ENCODE measurements around the gene UBE2L5. TPM values are rescaled to one million over a fixed set of nuclear protein-coding genes. Genes with fewer than 3 reads are reported as not detected.

The UBE2L5 gene
- total RNA-seq, 1 donor from 2014 or later, result not detected

GRCh38 chr13:30400376-30400775 lies 21.9 kb upstream of the UBE2L5 start:
- no peaks in the 10 kb centered on the region for H3K36me3 Mint-ChIP-seq
- peaks cover 14% of the 10 kb centered on the region for H3K4me1 Mint-ChIP-seq (ENCODE audit: unreplicated experiment)
- no peaks in the 10 kb centered on the region for H3K9me3 Mint-ChIP-seq
- TF ChIP-seq CTCF (conservative IDR thresholded peaks at IDR 0.05), result no peak
- DNase-seq (ENCODE audit: extremely low spot score, unreplicated experiment), result no peak
- H3K4me3 Mint-ChIP-seq, result no peak overlapping the region
- no peak overlapping the region for H3K27ac Mint-ChIP-seq
- peaks cover 3% of the 10 kb centered on the region for H3K27me3 Mint-ChIP-seq

DNA sequence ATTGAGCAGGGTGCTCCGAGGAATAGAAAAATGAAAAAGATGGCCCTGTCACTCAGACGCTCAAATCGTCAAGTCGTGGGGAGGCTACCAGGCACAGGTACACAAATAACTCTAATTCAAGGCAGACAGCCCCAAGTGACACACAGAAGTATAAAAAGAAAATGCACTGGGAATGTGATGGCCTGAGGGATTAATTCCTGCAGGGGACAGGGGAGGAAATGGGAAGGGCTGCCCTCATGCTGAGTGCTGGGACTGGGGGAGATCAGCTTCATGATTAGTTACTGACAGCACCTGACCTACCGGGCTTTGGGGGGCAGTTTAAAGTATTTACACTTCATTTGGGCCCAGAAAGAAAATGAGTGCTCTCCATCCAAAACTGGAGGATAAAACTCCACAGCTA lies 20.9 kb upstream of the UBE2L5 start:
- Mint-ChIP-seq H3K4me3 (no peak overlapping the region), H3K4me1 (ENCODE audit: unreplicated experiment) (peaks cover 18% of the 10 kb centered on the region), H3K36me3 (no peaks in the 10 kb centered on the region), H3K27ac (no peak overlapping the region), H3K27me3 (no peaks in the 10 kb centered on the region), H3K9me3 (no peaks in the 10 kb centered on the region)
- no peak for DNase-seq (ENCODE audit: extremely low spot score, unreplicated experiment)
- TF ChIP-seq CTCF (conservative IDR thresholded peaks at IDR 0.05), result no peak

GRCh38 chr13:30403456-30403855 lies 18.8 kb upstream of the UBE2L5 start:
- Mint-ChIP-seq H3K4me3 (no peak overlapping the region), H3K27ac (no peak overlapping the region), H3K36me3 (no peaks in the 10 kb centered on the region), H3K27me3 (no peaks in the 10 kb centered on the region), H3K9me3 (no peaks in the 10 kb centered on the region), H3K4me1 (ENCODE audit: unreplicated experiment) (peaks cover 22% of the 10 kb centered on the region)
- DNase-seq (ENCODE audit: extremely low spot score, unreplicated experiment), result no peak
- no peak for TF ChIP-seq CTCF (conservative IDR thresholded peaks at IDR 0.05)

- Mint-ChIP-seq H3K27me3 (no peaks in the 10 kb centered on the region), H3K9me3 (no peaks in the 10 kb centered on the region), H3K27ac (no peak overlapping the region), H3K4me3 (no peak overlapping the region), H3K4me1 (ENCODE audit: unreplicated experiment) (peaks cover 22% of the 10 kb centered on the region), H3K36me3 (no peaks in the 10 kb centered on the region)
- no peak for DNase-seq (ENCODE audit: extremely low spot score, unreplicated experiment)
- no peak for TF ChIP-seq CTCF (conservative IDR thresholded peaks at IDR 0.05)
Observed at GRCh38 chr13:30404207-30404606, 18.1 kb upstream of the UBE2L5 start.

DNA sequence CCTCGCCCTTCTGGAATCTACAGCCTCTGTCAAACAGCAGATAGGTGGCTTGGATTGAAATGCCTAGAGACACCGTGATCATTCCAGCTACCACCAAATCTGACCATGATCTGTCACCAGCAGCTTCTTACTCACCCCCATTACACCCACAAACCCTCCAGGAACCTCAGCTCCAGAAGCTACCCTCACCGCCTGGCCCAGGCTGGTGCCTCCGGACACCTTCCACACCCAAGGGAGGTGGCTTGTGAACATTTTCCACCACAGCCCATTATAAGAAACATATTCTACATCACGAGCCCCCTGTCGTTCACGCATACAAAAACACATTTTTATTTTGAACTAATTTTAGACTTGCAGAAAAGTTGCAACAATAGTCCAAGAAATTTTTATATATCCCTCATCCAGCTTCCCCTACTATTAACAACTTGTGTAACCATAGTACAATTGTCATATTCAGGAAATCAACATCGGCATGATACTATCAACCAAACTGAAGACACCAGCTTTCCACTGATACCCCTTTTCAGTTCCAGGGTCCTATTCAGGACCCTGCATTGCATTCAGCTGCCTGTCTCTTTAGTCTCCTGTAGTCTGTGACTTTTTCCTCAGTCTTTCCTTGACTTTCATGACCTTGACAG lies 15.4 kb upstream of the UBE2L5 start:
- Mint-ChIP-seq H3K27me3 (peaks cover 8% of the 10 kb centered on the region), H3K4me3 (no peak overlapping the region), H3K4me1 (ENCODE audit: unreplicated experiment) (peaks cover 25% of the 10 kb centered on the region), H3K9me3 (no peaks in the 10 kb centered on the region), H3K27ac (no peak overlapping the region), H3K36me3 (no peaks in the 10 kb centered on the region)
- no peak for DNase-seq (ENCODE audit: extremely low spot score, unreplicated experiment)
- no peak for TF ChIP-seq CTCF (conservative IDR thresholded peaks at IDR 0.05)
